Measurements from ENCODE around the gene SNN. TPM values are rescaled to one million over a fixed set of nuclear protein-coding genes. Genes with fewer than 3 reads are reported as not detected.

SNN gene
- total RNA-seq, 1 experiment from 2014 or later = 1.9 TPM

GRCh38 chr16:11722468-11722808 lies 54.2 kb downstream of the SNN start:
- Mint-ChIP-seq H3K4me1 (ENCODE audit: insufficient read depth, unreplicated experiment) (no peaks in the 10 kb centered on the region), H3K27me3 (ENCODE audit: insufficient read depth, unreplicated experiment) (no peaks in the 10 kb centered on the region), H3K4me3 (ENCODE audit: unreplicated experiment) (no peak overlapping the region), H3K27ac (ENCODE audit: low read depth, unreplicated experiment) (no peak overlapping the region), H3K9me3 (ENCODE audit: unreplicated experiment) (no peaks in the 10 kb centered on the region), H3K36me3 (ENCODE audit: insufficient read depth, unreplicated experiment) (peaks cover 74% of the 10 kb centered on the region)
- intact Hi-C loops (cut with micrococcal nuclease) = no loop called here
- BruUV-seq (replicated peaks) = no TSS peak
- CTCF ChIA-PET = interaction anchor here (2.0 kb wide), 1 partner anchor 326 kb away, joined by 7 read pairs; no protein-coding TSS in a partner anchor
- no peak for DNase-seq (ENCODE audit: unreplicated experiment)
- TF ChIP-seq, protein P1, sequence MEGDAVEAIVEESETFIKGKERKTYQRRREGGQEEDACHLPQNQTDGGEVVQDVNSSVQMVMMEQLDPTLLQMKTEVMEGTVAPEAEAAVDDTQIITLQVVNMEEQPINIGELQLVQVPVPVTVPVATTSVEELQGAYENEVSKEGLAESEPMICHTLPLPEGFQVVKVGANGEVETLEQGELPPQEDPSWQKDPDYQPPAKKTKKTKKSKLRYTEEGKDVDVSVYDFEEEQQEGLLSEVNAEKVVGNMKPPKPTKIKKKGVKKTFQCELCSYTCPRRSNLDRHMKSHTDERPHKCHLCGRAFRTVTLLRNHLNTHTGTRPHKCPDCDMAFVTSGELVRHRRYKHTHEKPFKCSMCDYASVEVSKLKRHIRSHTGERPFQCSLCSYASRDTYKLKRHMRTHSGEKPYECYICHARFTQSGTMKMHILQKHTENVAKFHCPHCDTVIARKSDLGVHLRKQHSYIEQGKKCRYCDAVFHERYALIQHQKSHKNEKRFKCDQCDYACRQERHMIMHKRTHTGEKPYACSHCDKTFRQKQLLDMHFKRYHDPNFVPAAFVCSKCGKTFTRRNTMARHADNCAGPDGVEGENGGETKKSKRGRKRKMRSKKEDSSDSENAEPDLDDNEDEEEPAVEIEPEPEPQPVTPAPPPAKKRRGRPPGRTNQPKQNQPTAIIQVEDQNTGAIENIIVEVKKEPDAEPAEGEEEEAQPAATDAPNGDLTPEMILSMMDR (IDR thresholded peaks at IDR 0.05; ENCODE audit: unreplicated experiment) = no peak
- POLR2A ChIA-PET = interaction anchor here (0.6 to 1.0 kb wide), 2 partner anchors 19 to 25 kb away, joined by 3 read pairs; no protein-coding TSS in a partner anchor

DNA sequence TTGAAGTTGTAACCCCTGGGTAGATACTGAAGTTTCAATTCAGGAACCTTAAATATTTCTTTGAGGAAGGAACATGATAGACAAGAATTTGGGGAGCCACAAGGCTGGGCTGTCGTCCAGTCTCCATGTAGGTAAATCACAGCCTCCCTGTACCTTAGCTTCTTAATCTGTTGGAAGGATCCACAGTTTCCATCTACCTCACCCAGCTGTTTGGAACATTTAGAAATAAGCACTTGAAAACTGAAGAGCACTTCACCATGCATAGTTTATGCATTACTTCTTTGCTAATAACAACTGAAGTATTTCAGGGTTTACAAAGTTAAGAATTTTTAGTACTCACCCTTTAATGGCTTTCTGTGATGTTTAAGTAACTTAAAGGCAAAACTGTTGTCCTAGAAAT lies 57.2 kb downstream of the SNN start:
- Mint-ChIP-seq H3K27ac (ENCODE audit: low read depth, unreplicated experiment) (no peak overlapping the region), H3K4me1 (ENCODE audit: insufficient read depth, unreplicated experiment) (no peaks in the 10 kb centered on the region), H3K27me3 (ENCODE audit: insufficient read depth, unreplicated experiment) (no peaks in the 10 kb centered on the region), H3K36me3 (ENCODE audit: insufficient read depth, unreplicated experiment) (peaks cover 84% of the 10 kb centered on the region), H3K9me3 (ENCODE audit: unreplicated experiment) (no peaks in the 10 kb centered on the region), H3K4me3 (ENCODE audit: unreplicated experiment) (no peak overlapping the region)
- BruUV-seq (replicated peaks) = no TSS peak
- CTCF ChIA-PET = interaction anchor here (4.0 kb wide), 1 partner anchor 11 kb away, joined by 10 read pairs; no protein-coding TSS in a partner anchor
- intact Hi-C loops (cut with micrococcal nuclease) = no loop called here
- POLR2A ChIA-PET = interaction anchor here (0.7 to 1.0 kb wide), 2 partner anchors 85 to 295 kb away, joined by 3 read pairs; no protein-coding TSS in a partner anchor
- TF ChIP-seq, protein P1 (IDR thresholded peaks at IDR 0.05; ENCODE audit: unreplicated experiment) = no peak
- no peak for DNase-seq (ENCODE audit: unreplicated experiment)

GRCh38 chr16:11726008-11726407 lies 57.8 kb downstream of the SNN start:
- H3K9me3 Mint-ChIP-seq (ENCODE audit: unreplicated experiment) = no peaks in the 10 kb centered on the region
- TF ChIP-seq, protein P1 (IDR thresholded peaks at IDR 0.05; ENCODE audit: unreplicated experiment) = no peak
- H3K4me1 Mint-ChIP-seq (ENCODE audit: insufficient read depth, unreplicated experiment) = no peaks in the 10 kb centered on the region
- intact Hi-C loops (cut with micrococcal nuclease) = no loop called here
- H3K4me3 Mint-ChIP-seq (ENCODE audit: unreplicated experiment) = no peak overlapping the region
- no peak for DNase-seq (ENCODE audit: unreplicated experiment)
- POLR2A ChIA-PET = no interaction called here
- peaks cover 83% of the 10 kb centered on the region for H3K36me3 Mint-ChIP-seq (ENCODE audit: insufficient read depth, unreplicated experiment)
- H3K27ac Mint-ChIP-seq (ENCODE audit: low read depth, unreplicated experiment) = no peak overlapping the region
- H3K27me3 Mint-ChIP-seq (ENCODE audit: insufficient read depth, unreplicated experiment) = no peaks in the 10 kb centered on the region
- no TSS peak for BruUV-seq (replicated peaks)
- CTCF ChIA-PET = interaction anchor here (4.0 kb wide), 1 partner anchor 11 kb away, joined by 10 read pairs; no protein-coding TSS in a partner anchor

GRCh38 chr16:11727796-11728543 lies 59.7 kb downstream of the SNN start:
- Mint-ChIP-seq H3K4me3 (ENCODE audit: unreplicated experiment) (no peak overlapping the region), H3K27me3 (ENCODE audit: insufficient read depth, unreplicated experiment) (no peaks in the 10 kb centered on the region), H3K36me3 (ENCODE audit: insufficient read depth, unreplicated experiment) (peaks cover 90% of the 10 kb centered on the region), H3K4me1 (ENCODE audit: insufficient read depth, unreplicated experiment) (no peaks in the 10 kb centered on the region), H3K27ac (ENCODE audit: low read depth, unreplicated experiment) (no peak overlapping the region), H3K9me3 (ENCODE audit: unreplicated experiment) (no peaks in the 10 kb centered on the region)
- CTCF ChIA-PET = interaction anchor here (0.7 kb wide), 1 partner anchor 13 kb away, joined by 3 read pairs; no protein-coding TSS in a partner anchor
- no TSS peak for BruUV-seq (replicated peaks)
- TF ChIP-seq, protein P1 (IDR thresholded peaks at IDR 0.05; ENCODE audit: unreplicated experiment) = no peak
- intact Hi-C loops (cut with micrococcal nuclease) = no loop called here
- POLR2A ChIA-PET = no interaction called here
- DNase-seq (ENCODE audit: unreplicated experiment) = no peak

Other genes starting within 250 kb of the SNN start
- 120 and 161 TPM in 2 replicates for gene LITAF, start 81.5 kb upstream of the SNN start, total RNA-seq (2022)
- gene TXNDC11, start 74.4 kb downstream of the SNN start, total RNA-seq (2022) = 38.2 and 43.7 TPM in 2 replicates
- 66.9 and 74.1 TPM in 2 replicates for gene ZC3H7A, start 128.8 kb downstream of the SNN start, total RNA-seq (2022)
- 302 and 406 TPM in 2 replicates for gene RSL1D1, start 183.1 kb downstream of the SNN start, total RNA-seq (2022)
- 163 and 199 TPM in 2 replicates for gene GSPT1, start 247.5 kb downstream of the SNN start, total RNA-seq (2022)